GM21528 (cell line): Measurements from ENCODE around the gene DLGAP3.

Experiments used
- ATAC-seq: cut with Tn5 transposase; IDR thresholded peaks from one replicate; pipeline ENCODE4 v1.9.1; 2021; ENCODE audit warnings: mild to moderate bottlenecking, moderate library complexity; ENCODE audit not compliant: unreplicated experiment, low FRiP score

Gene DLGAP3

GRCh38 chr1:34928699-34929496 lies 552 bp downstream of the DLGAP3 start:
- no peak for ATAC-seq

GRCh38 chr1:34928066-34928696 lies 1.3 kb downstream of the DLGAP3 start:
- no peak for ATAC-seq

- ATAC-seq: no peak
Measured at GRCh38 chr1:34927316-34927715, 2.1 kb downstream of the DLGAP3 start.

- ATAC-seq: no peak
Measured at GRCh38 chr1:34926894-34927293, 2.6 kb downstream of the DLGAP3 start.

GRCh38 chr1:34926156-34926555 lies 3.3 kb downstream of the DLGAP3 start:
- no peak for ATAC-seq

- ATAC-seq: no peak
Measured at GRCh38 chr1:34925730-34926129, 3.7 kb downstream of the DLGAP3 start.

- ATAC-seq: no peak
Measured at GRCh38 chr1:34924759-34925555, 4.5 kb downstream of the DLGAP3 start.

- no peak for ATAC-seq
Measured at GRCh38 chr1:34923490-34923889, 6.0 kb downstream of the DLGAP3 start.

- ATAC-seq: no peak
Measured at GRCh38 chr1:34918977-34919561, 10.4 kb downstream of the DLGAP3 start.

- ATAC-seq: no peak
Measured at GRCh38 chr1:34918386-34918976, 11.0 kb downstream of the DLGAP3 start.

GRCh38 chr1:34917017-34917416 lies 12.4 kb downstream of the DLGAP3 start:
- no peak for ATAC-seq

- no peak for ATAC-seq
Measured at GRCh38 chr1:34916104-34916503, 13.3 kb downstream of the DLGAP3 start.

GRCh38 chr1:34915521-34915920 lies 13.9 kb downstream of the DLGAP3 start:
- no peak for ATAC-seq

- ATAC-seq: no peak
Measured at GRCh38 chr1:34914958-34915357, 14.5 kb downstream of the DLGAP3 start.

GRCh38 chr1:34911465-34911864 lies 18.0 kb downstream of the DLGAP3 start:
- no peak for ATAC-seq

- ATAC-seq: no peak
Measured at GRCh38 chr1:34910425-34910824, 19.0 kb downstream of the DLGAP3 start.

GRCh38 chr1:34908369-34908768 lies 21.1 kb downstream of the DLGAP3 start:
- ATAC-seq: no peak

- ATAC-seq: no peak
Measured at GRCh38 chr1:34907487-34908090, 21.9 kb downstream of the DLGAP3 start.

- ATAC-seq: no peak
Measured at GRCh38 chr1:34906756-34907155, 22.7 kb downstream of the DLGAP3 start.

GRCh38 chr1:34906222-34906621 lies 23.2 kb downstream of the DLGAP3 start:
- ATAC-seq: no peak
